GM19467 (cell line): ENCODE measurements around the gene SLC25A28.
A peak's percentile ranks its signal among the peaks of the same experiment; 100 is the strongest.
"Not testable (repeated sequence)": the region's sequence is repeated elsewhere in the genome, so short reads cannot be mapped to it uniquely, and the experiment has no call there.

Experiments used
- ATAC-seq: cut with Tn5 transposase; IDR thresholded peaks from one replicate; pipeline ENCODE4 v1.9.1; 2021; ENCODE audit warnings: mild to moderate bottlenecking, moderate library complexity; ENCODE audit not compliant: unreplicated experiment

SLC25A28 gene

DNA sequence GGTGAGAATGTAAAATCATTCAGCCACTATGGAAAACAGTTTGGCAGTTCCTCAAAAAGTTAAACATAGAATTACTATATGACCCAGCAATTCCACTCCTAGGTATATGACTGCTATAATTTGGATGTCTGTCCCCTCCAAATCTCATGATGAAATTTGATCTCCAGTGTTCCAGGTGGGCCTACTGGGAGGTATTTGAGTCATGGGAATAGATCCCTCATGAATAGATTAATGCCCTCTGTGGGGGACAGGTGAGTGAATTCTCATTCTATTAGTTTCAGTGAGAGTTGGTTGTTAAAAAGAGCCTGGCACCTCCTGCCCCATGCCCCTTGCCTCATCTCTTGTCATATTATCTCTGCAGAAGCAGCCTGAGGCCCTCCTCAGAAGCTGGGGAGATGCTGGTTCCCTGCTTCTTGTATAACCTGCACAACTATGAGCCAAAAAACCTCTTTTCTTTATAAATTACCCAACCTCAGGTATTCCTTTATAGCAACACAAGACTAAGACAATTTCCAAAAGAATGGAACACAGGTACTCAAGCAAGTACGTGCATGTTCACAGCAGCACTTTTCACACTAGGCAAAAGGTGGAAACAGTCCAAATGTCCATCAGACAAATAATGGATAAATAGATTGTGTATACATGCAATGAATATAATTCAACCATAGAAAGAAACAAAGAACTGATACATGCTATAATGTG is 8.8 kb upstream of the SLC25A28 start:
- no peak for ATAC-seq

DNA sequence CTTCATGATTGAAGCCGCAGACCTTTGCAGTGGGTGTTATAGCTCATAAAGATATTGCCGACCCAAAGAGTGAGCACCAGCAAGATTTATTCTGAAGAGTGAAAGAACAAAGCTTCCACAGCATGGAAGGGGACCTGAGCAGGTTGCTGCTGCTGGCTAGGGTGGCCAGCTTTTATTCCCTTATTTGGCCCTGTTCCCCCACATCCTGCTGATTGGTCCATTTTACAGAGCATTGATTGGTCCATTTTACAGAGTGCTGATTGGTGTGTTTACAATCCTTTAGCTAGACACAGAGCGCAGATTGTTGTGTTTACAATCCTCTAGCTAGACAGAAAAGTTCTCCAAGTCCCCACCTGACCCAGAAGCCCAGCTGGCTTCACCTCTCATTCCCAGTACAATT is 4.9 kb upstream of the SLC25A28 start:
- not testable (repeated sequence) for ATAC-seq

DNA sequence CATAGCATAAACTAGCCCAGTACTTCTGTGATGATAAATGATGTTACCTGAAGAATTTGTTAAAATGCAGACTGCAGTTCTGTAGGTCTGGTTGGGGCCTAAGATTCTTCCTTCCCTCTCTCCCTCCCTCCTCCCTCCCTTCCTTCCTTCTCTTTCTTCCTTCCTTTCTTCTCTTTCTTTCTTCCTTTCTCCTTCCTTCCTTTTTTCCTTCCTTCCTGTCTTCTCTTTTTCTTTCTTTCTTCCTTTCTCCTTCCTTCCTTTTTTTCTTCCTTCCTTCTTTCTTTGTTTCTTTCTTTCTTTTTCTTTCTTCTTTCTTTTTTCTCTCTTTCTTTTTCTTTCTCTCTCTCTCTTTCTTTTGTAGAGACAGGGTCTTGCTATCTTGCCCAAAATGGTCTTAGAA is 3.7 kb upstream of the SLC25A28 start:
- ATAC-seq = no peak

DNA sequence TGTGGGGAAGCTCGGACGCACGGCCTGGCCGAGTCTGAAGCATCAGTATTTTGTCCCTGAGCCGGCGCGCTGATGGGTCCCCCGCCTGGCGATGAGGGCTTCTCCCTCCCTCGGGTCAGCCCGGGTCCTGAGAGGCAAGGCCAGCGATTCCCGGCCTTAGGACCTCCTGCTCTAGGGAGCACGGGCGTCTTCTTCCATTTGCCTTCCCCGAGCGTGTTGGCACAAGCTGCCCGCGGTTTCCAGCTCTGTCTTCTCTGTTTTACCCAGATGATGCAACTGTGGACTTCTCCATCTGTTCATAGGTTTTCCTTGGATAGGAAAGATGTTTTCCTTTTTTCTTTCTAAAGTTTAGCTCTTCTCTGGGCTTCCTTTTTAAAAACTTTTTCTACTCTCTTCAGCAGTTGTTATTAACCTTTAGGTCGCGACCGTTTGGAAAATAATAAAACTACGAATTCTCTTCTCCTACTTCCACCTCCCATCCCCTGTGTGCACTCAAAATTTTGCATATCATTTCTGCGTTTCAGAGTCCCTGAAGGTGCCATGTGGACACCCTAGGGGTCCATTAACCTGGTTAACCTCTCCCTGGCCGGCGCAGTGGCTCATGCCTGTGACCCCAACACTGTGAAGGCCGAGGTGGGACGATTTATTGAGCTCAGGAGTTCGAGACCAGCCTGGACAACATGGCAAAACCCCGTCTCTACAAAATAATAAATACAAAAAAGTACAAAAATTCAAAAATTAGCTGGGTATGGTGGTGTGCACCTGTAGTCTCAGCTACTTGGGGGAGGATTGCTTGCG is 1.4 kb upstream of the SLC25A28 start:
- ATAC-seq = no peak

DNA sequence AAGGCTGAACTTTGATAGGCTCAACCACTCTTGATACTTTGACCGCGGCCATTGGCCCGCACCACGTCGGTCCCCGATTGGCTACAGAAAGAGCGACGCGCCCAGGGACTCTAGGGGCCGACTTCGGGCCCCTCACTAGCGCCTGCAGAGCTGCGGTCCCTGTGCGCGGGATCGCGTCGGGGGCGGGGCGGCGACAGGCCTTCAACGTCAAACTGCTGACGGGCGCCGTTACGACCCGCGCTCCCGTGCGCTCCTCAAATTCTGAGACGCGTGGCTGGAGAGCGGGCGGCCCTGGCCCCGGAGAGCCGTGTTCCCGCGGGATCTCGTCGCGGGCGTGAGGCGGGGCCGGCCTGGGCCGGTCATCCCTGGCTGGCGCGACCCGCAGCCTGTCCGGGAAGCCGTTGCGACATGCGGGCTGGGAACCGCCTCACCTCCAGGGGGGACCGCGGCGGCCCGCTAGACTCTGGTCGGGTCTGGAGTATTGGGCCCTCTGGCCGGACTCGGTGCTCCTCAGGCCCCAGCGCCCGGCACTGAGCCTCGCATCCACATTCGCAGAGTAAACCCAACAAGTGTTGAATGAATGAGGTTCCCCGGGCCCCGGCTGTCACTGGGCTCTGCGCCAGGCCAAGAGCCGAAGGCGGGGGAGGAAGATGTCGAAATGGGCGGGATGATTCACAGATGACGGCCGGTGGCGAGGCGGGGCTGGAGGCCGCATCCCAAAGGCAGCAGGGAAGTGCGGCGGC is 643 bp upstream of the SLC25A28 start:
- ATAC-seq = peak; percentile 84

DNA sequence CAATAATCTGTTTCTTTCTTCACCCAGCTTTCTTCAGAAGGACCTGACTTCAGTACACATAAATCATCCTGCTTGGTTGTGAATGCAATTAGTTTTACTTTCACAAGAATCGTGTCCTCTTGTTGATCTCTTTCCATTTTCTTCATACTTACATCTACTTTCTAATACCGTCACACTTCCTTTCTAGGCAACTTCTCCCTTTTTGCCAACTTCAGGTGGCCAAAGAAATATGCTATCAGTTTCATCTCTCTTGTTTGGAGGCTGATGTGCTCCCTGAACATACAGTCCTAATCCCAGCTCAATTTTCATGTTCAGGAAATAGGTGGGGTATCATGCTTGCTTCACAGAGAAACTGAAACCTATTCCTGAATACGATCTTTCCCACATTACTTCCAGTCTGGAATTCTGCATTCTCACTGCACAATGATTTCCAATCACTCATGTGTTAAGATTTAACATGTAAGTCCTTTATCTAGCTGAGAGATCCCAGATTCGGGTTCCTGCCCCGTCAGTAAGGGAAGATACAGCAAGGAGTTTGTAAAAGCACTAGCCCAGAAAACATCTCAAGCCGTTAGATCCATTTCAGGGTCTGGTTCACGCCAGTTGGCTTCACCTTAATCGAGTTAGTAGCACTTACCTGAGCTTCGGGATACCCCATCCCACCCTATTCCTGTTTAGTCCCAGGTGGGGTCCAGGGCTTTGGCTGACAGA is 994 bp downstream of the SLC25A28 start:
- ATAC-seq = no peak

DNA sequence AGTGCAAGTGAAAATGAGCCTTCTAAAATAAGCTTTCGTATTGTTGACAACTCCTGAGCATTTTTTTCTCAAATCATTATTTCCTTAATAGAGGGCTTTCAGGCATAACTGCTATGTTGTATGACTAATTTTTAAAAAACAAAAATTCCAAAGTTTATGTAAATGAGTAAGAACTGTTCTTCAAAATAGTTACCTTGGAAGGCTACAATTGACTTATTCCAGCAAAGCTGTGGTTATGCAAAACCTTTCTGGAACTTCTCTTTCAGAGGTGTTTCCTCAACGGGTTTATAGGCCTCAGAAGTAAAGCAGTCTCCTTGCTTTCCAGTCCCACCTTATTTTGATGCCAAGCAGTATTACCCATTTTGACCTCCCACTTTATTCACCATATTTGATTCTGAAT is 2.5 kb downstream of the SLC25A28 start:
- no peak for ATAC-seq

DNA sequence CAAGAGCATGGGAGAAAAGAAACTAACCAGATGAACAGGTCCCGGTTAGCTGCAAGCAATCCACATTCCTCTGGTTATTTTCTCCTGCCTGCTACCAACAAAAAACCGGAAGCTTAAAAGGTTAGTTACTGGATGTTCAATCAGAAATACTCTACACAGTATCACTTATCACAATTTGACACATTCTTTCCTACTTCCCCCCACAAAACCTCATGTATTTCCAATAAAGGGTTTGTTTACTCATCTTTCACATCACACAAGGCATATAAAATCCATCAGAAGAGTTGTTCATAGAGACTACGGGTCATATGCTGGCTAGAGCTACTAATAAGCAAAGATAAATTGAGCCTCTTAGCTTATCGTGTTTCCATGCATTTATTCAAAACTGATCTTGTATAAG is 4.8 kb downstream of the SLC25A28 start:
- no peak for ATAC-seq

DNA sequence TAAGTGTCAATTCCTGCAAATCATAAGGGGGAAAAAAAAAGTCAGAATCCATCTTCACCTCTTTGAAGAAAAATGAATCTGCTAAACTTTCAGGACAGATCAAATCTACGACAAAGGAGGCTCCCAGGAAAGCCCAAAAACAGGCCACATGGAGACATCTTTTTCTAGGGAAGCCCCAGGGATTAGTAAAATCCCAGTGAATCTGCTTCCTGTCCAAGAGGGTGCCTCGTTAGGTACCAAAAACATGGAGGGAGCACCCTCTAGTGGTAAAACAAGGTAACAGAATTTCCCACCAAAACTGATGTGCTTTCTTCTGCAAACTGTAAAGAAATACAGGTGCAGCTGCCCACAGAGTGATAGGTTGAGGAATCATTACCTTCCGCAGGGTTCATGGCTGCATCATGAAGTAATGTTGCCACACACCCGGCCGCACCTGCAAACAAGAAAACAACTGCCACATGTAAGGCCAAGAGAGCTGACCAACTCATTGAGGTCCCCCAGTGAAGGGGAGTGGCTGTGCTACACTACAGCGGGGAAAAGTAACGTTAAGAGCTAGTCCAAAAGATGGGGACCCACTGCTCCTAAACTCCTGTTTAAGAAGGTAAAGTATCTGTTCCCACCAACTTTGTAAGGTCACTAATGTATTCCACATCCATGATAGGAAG is 7.9 kb downstream of the SLC25A28 start:
- ATAC-seq = no peak

DNA sequence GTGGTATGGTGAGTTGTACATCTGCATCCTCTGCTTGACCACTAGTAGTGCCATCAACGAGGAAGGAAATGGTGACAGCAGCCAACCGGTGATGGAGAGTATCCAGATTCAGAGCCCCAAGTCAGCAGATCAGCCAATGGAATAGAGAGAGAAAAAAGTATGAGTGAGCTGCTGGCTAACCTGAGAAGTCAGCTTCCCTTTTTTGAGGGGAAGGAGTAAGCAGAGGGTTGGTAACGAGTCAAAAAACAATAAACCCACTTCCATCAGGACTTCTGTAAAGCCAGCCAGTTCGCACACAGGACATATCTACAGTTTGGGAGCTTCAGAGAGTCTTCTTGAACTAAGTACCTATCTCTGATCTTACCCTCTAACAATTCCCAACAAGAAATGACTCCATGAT is 8.9 kb downstream of the SLC25A28 start:
- ATAC-seq = no peak

DNA sequence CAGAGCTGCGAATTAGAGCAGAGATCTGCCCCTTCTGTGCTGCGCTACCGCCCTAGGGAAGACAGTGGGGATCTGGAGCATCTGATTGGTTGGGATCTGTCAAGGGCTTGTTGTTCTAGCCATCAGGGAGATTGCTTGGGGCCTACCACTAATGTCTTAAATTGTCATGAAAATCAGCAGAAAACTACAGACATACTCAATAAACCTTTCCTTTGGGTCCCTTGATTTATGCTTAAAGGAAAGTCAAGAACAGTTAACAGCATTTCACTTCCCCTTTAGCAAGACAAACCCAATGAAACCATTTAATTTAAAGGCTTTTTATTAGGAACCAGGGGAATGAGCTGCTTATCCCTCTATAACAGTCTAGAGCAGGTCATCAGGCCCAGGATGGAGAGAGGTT is 10.0 kb downstream of the SLC25A28 start:
- ATAC-seq = no peak

DNA sequence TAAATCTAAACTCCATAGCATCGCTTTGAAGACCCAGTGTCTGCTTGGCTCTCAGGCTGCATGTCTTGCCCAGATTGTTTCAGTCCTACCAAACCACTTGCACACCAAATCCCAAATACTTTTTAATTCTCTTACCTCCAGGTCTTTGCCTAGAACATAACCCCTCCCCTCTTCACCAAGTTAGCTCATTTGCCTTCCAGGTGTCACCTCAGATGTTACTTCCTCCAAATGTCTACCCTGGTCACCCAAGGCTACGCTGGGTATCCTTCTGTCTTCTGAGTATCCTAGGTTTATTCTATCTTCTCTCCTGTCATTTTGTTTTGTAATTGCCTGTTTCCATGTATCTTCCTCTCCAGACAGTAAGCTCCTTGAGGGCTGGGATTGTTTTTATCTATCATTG is 11.1 kb downstream of the SLC25A28 start:
- no peak for ATAC-seq

DNA sequence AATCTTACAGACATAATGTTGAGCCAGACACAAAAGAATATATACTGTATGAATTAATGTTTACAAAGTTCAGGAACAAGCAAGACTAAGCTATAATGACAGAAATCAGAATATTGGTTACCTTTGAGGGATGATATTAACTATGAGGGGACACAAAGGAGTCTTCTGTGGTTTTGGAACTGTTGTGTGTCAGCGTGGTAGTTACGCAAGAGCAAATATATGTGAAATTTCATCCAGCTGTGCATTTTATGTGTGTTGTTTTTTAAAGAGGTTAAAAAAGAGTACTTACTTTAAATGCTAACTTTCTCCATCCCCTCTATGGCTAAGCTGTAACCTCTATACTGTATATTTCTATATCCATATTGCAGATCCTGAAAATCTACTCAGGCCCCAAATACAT is 14.9 kb downstream of the SLC25A28 start:
- ATAC-seq = no peak

DNA sequence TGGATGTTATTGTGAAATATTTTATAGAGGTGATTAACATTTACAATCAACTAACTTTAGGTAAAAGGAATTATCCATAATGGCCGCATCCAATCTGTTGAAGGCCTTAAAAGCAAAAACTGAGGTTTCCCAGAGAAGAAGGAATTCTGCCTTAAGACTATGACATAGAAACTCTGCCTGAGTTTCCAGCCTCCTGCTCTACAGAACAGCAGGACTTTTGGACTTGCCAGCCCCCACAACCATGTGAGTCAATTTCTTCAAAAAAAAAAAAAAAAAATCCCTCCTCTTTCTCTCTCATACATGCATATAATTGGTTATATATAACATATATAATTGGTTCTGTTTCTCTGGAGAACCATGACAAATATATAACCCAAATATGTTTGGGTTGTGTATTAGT is 15.4 kb downstream of the SLC25A28 start:
- ATAC-seq = no peak

DNA sequence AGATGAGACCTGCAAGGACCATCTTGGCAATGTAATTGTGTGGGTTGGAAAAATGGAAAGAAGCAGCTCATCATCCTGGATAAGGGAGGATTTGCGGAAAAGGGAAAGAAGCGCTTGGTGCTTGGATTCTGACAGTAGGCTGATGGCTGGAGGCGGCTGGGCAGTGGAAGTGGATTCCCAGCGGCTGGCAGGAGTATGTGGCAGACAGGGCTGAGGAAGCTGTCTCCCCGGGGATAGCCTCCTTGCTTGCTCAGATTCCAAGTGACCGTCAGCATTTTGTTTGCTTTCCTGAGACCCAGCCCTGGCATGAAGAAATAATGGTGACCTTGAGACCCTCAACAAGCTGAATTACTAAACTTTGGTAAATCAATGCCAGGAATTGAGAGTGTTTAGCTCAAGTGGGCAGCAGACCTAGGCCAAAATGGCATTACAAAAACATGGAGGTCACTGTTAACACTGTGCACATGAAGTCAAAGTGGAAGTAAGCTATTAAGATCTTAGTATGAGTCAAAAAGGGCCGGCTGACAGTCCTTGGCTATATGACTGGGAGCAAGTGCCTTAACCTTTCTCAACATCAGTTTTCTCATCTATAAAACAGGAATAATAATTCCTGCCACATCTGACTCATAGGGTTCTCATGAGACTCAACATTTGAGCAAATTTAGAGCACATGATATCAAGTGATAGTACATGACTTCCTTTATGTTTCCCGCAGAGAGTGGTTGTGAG is 21.3 kb downstream of the SLC25A28 start:
- no peak for ATAC-seq

DNA sequence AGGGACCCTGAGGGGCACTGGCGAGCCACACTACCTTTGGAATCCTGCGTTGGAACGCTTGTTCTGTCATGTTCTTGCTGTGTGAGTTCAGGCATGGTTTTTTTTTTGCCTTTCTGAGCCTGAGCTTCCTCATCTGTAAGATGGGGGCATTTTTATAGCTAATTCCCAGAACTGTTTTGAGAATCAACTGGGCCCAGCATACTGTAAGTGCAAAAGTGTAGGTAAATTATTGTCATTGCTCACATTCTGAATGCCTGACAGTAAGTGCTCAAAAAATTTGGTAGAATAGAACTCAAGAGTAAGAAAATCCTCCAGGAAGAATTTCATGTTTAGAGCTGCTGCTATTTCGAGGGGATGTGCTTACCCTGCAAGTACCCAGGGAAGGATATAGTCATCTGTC is 22.2 kb downstream of the SLC25A28 start:
- ATAC-seq = no peak

DNA sequence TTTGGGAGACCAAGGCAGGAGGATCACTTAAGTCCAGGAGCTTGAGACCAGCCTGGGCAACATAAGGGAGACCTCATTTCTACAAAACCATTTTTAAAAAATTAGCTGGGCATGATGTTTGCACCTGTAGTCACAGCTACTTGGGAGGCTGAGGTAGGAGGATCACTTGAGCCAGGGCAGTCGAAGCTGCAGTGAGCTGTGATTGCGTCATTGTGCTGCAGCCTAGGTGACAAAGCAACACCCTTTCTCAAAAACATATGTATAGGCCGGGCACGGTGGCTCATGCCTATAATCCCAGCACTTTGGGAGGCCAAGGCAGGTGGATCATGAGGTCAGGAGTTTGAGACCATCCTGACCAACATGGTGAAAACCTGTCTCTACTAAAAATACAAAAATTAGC is 23.5 kb downstream of the SLC25A28 start:
- ATAC-seq = not testable (repeated sequence)

DNA sequence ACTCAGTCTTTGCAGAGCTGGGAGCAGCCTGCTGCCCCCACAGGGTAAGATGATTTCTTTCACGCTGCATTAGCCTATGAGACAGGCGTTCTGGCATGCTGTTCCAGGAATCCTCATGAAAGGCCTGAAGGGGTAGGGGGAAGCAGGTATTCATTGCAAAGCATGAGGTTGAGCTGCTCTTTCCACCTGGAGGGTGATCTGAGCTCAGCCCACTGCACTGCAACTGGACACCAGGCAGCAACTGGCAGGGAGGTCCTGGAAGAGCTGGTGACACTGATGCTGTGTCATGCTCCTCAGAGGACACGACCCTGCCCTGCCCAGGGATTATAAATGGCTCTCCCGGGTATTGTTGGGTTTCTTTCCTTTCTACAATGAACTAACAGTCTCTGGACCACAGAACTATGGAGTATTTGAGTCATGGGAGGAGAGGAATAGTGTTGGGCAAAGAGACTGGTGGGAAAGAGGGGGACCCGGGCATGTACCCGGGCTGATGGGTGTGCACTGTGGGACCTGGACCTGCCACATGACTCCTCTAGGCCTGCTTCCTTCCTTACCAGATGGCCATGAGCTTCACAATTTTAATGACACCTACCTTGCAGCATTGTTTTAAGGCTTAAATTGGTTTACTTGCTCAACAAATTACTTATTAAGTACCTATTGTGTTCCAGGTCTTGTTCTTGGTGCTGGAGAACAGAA is 24.3 kb downstream of the SLC25A28 start:
- no peak for ATAC-seq

DNA sequence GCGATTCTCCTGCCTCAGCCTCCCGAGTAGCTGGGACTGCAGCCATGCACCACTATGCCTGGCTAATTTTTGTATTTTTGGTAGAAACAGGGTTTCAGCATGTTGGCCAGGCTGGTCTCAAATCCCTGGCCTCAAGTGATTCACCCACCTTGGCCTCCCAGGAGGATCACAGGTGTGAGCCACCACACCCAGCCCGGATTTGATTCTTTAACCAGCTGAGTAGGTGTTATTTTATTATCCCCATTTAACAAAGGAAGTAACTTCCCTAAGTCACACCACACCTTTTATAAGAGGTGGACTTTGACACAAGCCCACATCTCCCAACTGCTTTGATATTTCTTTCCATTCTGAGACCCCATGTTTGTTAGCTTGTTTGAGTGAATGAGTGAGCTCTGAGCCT is 25.0 kb downstream of the SLC25A28 start:
- no peak for ATAC-seq
